Fibroblast of skin of right biceps (primary cell): ENCODE data around the gene GSDMA.
"Not testable (repeated sequence)": the region's sequence is repeated elsewhere in the genome, so short reads cannot be mapped to it uniquely, and the experiment has no call there.

Experiments used
- DNase-seq: peaks from one replicate; pipeline ENCODE4 v3.0.0-alpha.2; 2013

Gene GSDMA

GRCh38 chr17:39929646-39930407 lies 33.0 kb upstream of the GSDMA start:
- DNase-seq, result peak; percentile 92

GRCh38 chr17:39933912-39934311 lies 28.9 kb upstream of the GSDMA start:
- no peak for DNase-seq

- DNase-seq, result no peak
These were observed 28.5 kb upstream of the GSDMA start for GRCh38 chr17:39934324-39934723.

- DNase-seq, result peak; percentile 32
These were observed 26.9 kb upstream of the GSDMA start for GRCh38 chr17:39935909-39936308.

GRCh38 chr17:39937447-39937846 lies 25.4 kb upstream of the GSDMA start:
- no peak for DNase-seq

GRCh38 chr17:39938140-39938869 lies 24.5 kb upstream of the GSDMA start:
- no peak for DNase-seq

GRCh38 chr17:39939106-39939505 lies 23.7 kb upstream of the GSDMA start:
- DNase-seq, result no peak

- DNase-seq, result peak; percentile 90
These were observed 23.0 kb upstream of the GSDMA start for GRCh38 chr17:39939588-39940419.

- no peak for DNase-seq
These were observed 19.0 kb upstream of the GSDMA start for GRCh38 chr17:39943702-39944392.

GRCh38 chr17:39944393-39944711 lies 18.5 kb upstream of the GSDMA start:
- DNase-seq, result no peak

GRCh38 chr17:39946551-39947330 lies 16.1 kb upstream of the GSDMA start:
- DNase-seq, result no peak

GRCh38 chr17:39948489-39948828 lies 14.3 kb upstream of the GSDMA start:
- DNase-seq, result not testable (repeated sequence)

GRCh38 chr17:39949028-39949427 lies 13.8 kb upstream of the GSDMA start:
- DNase-seq, result no peak

- peak; percentile 3 for DNase-seq
These were observed 11.9 kb upstream of the GSDMA start for GRCh38 chr17:39950871-39951348.

GRCh38 chr17:39951924-39952679 lies 10.7 kb upstream of the GSDMA start:
- no peak for DNase-seq

- DNase-seq, result peak; percentile 92
These were observed 9.9 kb upstream of the GSDMA start for GRCh38 chr17:39952680-39953470.

GRCh38 chr17:39953471-39953888 lies 9.3 kb upstream of the GSDMA start:
- DNase-seq, result no peak

GRCh38 chr17:39954876-39955275 lies 7.9 kb upstream of the GSDMA start:
- DNase-seq, result no peak

- DNase-seq, result no peak
These were observed 7.0 kb upstream of the GSDMA start for GRCh38 chr17:39955726-39956225.

- peak; percentile 18 for DNase-seq
These were observed 2.2 kb upstream of the GSDMA start for GRCh38 chr17:39960524-39961041.
